Panc1 (cell line): ENCODE measurements around the gene HS3ST5.

Experiments used
- SIN3A ChIP-seq: IDR thresholded peaks from 2 replicates; pipeline ENCODE4 v1.6.1; 2012; ENCODE audit warnings: low read depth, mild to moderate bottlenecking, low read length, moderate library complexity, borderline replicate concordance; ENCODE audit not compliant: insufficient read depth
- TF ChIP-seq, protein P1 (sequence below): fragments of 450-650 bp; IDR thresholded peaks from 2 replicates; pipeline ENCODE4 v1.5.1; 2017; ENCODE audit warnings: mild to moderate bottlenecking

DNA sequence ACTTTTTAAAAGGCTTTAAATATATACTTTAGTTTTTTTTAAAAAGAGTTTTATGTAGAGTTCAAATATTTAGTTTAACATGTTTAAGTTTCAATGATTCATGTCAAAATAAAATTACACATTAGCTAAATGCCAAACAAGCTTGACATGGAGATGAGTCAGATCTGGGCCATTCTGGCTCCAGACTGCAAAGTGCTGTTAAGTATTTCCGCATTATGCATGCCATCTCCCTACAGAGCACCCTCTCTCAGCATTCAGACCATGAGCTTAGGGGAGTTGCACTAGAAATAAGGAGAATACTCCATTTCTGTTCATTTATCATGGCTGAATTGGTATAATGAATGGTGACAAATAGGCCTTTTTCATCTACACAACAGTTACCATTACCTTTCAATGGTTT lies 21.5 kb upstream of the HS3ST5 start:
- TF ChIP-seq, protein P1, sequence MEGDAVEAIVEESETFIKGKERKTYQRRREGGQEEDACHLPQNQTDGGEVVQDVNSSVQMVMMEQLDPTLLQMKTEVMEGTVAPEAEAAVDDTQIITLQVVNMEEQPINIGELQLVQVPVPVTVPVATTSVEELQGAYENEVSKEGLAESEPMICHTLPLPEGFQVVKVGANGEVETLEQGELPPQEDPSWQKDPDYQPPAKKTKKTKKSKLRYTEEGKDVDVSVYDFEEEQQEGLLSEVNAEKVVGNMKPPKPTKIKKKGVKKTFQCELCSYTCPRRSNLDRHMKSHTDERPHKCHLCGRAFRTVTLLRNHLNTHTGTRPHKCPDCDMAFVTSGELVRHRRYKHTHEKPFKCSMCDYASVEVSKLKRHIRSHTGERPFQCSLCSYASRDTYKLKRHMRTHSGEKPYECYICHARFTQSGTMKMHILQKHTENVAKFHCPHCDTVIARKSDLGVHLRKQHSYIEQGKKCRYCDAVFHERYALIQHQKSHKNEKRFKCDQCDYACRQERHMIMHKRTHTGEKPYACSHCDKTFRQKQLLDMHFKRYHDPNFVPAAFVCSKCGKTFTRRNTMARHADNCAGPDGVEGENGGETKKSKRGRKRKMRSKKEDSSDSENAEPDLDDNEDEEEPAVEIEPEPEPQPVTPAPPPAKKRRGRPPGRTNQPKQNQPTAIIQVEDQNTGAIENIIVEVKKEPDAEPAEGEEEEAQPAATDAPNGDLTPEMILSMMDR, result no peak
- TF ChIP-seq SIN3A, result no peak
